Stimulated activated naive CD8-positive, alpha-beta T cell treated with anti-CD3 and anti-CD28 coated beads, Interleukin-15, Interleukin-2, amounts not matched to agents 100 ng/mL and 50 ng/mL, for 24 hours (primary cell): Measurements from ENCODE around the gene REEP2.

Experiments
- H3K27ac Mint-ChIP-seq: one replicate; pipeline ENCODE4 v1.8.0; 2021; ENCODE audit warnings: mild to moderate bottlenecking, mixed read lengths
- H3K27me3 Mint-ChIP-seq: one replicate; pipeline ENCODE4 v1.8.0; 2021; ENCODE audit warnings: mixed read lengths
- H3K36me3 Mint-ChIP-seq: one replicate; pipeline ENCODE4 v1.8.0; 2021; ENCODE audit warnings: low read depth, mixed read lengths
- H3K4me1 Mint-ChIP-seq: one replicate; pipeline ENCODE4 v1.8.0; 2021; ENCODE audit warnings: low read depth, mixed read lengths
- H3K4me3 Mint-ChIP-seq: one replicate; pipeline ENCODE4 v1.8.0; 2021; ENCODE audit warnings: mild to moderate bottlenecking, mixed read lengths
- H3K9me3 Mint-ChIP-seq: one replicate; pipeline ENCODE4 v1.8.0; 2021; ENCODE audit warnings: mixed read lengths

Gene REEP2

DNA sequence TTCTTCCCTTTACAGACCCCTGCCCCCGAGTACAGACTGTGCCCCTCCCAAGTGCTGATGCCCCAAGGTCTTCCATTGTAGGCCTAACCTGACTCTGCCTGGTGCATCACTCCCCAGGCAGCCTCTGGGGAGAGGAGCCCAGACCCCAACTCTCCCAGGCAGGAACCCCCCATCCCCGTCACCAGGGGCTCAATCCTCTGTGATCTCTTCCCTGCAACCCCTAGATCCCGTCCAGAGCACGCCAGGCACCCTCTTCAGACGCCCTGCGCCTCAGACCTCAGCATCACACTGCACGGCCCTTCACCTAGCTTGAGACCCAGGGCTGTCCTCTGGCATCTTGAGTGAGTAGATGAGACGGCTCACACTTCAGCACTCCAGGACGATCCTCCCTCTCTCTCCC, 20.0 kb downstream of the REEP2 start:
- Mint-ChIP-seq H3K36me3 (no peaks in the 10 kb centered on the region), H3K9me3 (no peaks in the 10 kb centered on the region), H3K4me3 (peak overlapping the region; percentile 82), H3K4me1 (peaks cover 57% of the 10 kb centered on the region), H3K27me3 (no peaks in the 10 kb centered on the region), H3K27ac (peak overlapping the region; percentile 100)

DNA sequence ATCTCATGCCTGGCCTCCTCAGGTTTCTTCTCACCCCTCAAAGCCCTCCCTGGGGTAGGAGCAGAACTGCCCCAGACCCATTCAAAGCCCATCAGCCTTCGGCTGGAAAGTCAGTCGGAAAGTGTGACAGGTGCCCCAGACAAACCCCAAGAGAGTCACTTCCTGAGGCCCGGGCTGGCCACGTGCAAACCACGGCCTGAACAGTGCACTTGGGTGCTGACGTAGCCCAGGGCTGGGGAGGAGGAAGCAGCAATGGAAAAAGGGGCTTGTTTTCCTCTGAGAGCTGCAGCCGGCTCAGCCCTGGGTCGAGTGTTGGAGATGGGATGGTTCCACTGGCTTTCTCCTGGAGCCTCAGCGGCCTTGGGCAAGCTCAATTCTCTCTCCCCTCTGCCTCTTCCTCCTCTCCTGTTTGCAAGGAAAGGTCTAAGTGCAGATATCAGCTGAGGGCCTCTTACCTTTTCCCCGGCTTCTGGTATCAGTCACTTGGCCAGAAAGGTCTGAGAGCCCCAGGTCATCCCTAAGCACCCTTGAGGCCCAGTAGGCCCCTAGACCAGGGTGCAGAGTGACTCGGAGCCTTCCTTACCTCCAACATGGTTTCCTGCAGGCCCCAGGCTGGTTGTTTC, 20.6 kb downstream of the REEP2 start:
- Mint-ChIP-seq H3K4me1 (peaks cover 57% of the 10 kb centered on the region), H3K9me3 (no peaks in the 10 kb centered on the region), H3K36me3 (no peaks in the 10 kb centered on the region), H3K27ac (peak overlapping the region; percentile 100), H3K4me3 (peak overlapping the region; percentile 82), H3K27me3 (no peaks in the 10 kb centered on the region)

DNA sequence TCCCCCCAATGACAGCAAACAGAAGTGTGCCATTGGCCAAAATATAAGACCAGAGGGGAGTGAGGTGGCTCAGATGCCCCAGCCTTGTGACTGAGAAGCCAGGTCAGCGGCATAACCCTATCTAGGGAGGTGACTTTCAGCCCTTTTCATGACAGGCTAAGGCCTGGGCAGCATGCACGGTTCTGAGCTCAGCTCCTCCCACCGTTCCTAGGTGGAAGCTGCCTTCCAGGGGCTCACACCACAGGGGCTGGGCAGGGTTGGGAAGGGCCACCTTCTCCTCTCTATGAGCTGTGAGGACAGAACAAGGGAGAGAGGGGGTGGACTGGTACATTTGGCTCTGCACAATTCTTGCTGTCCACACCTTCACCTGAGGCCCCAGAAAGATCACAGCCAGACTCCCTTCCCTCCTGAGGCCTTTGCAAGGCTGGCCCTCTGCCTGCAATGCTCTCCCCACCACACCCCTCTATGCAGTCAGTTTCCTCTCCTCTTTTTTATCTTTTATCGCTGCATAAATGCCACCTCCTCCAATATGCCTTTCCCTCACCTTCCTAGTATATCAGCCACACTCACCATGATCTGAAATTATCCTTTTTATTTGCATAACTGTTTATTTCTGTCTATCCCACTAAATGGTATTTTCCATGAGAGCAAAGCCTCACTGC, 21.3 kb downstream of the REEP2 start:
- H3K27me3 Mint-ChIP-seq: no peaks in the 10 kb centered on the region
- no peaks in the 10 kb centered on the region for H3K36me3 Mint-ChIP-seq
- H3K4me1 Mint-ChIP-seq: peaks cover 57% of the 10 kb centered on the region
- H3K9me3 Mint-ChIP-seq: no peaks in the 10 kb centered on the region
- peak overlapping the region; percentile 100 for H3K27ac Mint-ChIP-seq
- peak overlapping the region; percentile 82 for H3K4me3 Mint-ChIP-seq

DNA sequence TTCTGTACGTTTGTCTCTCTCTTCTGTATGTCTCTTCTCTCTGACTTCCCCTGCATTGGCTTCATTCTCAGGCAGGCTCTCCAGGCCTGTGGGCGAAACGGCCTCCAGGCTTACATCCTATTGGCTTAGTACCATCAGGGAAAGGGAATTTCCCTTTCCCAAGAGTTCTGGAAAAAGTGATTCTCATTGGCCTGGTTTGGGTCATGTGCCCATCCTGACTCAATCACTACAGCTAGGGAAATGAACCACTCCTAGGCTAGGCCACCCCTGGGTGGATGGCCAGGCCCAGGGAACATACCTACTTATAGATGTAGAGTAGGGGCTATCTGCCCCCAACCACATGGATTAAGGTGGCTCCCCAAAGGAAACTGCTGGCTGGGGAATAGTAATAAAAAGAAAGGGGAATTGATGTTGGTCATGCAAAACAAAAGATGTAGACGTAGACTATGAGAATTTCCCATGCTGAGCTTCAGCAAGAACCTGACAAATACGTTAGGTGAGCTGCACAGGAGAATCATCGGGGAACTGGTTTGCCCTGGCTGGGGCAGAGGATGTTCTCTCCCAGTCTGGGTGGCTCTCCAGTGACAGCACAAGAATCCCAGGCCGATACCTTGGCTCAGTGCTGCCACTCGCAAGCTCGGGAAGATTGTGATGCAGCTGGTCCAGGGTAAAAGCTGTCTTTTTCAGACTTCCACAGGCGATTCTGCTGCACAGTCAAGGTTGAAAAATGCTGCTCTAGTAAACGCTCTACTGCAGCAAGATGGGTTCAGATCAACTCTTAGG, 22.7 kb downstream of the REEP2 start:
- Mint-ChIP-seq H3K9me3 (no peaks in the 10 kb centered on the region), H3K27me3 (no peaks in the 10 kb centered on the region), H3K27ac (peak overlapping the region; percentile 100), H3K36me3 (peaks cover 1% of the 10 kb centered on the region), H3K4me3 (no peak overlapping the region), H3K4me1 (peaks cover 59% of the 10 kb centered on the region)

DNA sequence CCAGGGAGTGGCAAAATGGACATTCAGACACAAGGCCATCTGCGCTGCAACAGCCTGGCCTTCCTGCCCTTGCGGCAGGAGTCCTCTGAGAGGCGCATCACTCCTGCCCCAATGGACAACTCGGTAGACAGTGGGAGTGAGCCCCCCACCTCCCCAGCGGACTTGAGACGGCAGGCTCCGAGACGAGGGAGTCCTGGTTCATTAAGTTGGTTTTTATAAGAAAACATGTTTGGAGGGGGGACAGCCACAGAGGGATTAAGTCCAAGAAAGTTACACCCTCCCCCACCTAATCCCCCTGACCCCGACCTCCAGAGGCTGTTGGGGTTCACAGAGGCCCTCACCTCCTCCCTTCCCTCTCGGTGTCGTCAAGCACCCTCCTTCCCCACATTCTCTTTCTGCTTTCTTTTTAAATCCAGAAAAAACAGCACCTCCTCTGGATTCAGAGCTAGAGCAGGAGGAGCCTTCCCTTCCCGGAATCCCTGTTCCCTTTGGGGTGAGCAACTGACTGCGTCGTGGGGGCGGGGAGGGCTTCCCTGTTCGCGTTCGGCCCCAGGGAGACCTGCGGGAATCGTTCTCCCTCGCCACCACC, 24.7 kb downstream of the REEP2 start:
- Mint-ChIP-seq H3K27ac (peak overlapping the region; percentile 93), H3K36me3 (peaks cover 21% of the 10 kb centered on the region), H3K4me3 (peak overlapping the region; percentile 85), H3K9me3 (no peaks in the 10 kb centered on the region), H3K27me3 (no peaks in the 10 kb centered on the region), H3K4me1 (peaks cover 64% of the 10 kb centered on the region)

DNA sequence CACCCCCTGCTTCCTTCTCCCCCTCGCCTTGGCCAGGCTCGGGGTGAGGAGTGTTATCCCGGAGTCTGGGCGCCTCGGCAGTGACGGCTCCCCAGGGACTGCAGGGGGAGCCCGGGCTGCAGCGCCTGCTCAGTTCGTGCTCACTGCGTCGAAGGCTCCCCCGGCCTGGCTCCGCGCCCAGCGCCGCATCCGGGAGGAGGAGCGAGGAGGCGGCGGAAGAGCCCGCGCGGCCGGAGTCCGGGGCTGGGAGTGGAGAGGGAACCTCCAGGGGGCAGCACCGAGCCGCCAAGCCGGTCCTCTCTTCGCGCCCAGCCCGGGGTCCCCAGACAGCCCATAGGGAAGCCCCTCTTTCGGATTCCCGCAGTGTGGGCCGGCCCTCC, 25.1 kb downstream of the REEP2 start:
- Mint-ChIP-seq H3K36me3 (peaks cover 25% of the 10 kb centered on the region), H3K9me3 (no peaks in the 10 kb centered on the region), H3K4me1 (peaks cover 63% of the 10 kb centered on the region), H3K4me3 (peak overlapping the region; percentile 85), H3K27me3 (no peaks in the 10 kb centered on the region), H3K27ac (peak overlapping the region; percentile 93)

DNA sequence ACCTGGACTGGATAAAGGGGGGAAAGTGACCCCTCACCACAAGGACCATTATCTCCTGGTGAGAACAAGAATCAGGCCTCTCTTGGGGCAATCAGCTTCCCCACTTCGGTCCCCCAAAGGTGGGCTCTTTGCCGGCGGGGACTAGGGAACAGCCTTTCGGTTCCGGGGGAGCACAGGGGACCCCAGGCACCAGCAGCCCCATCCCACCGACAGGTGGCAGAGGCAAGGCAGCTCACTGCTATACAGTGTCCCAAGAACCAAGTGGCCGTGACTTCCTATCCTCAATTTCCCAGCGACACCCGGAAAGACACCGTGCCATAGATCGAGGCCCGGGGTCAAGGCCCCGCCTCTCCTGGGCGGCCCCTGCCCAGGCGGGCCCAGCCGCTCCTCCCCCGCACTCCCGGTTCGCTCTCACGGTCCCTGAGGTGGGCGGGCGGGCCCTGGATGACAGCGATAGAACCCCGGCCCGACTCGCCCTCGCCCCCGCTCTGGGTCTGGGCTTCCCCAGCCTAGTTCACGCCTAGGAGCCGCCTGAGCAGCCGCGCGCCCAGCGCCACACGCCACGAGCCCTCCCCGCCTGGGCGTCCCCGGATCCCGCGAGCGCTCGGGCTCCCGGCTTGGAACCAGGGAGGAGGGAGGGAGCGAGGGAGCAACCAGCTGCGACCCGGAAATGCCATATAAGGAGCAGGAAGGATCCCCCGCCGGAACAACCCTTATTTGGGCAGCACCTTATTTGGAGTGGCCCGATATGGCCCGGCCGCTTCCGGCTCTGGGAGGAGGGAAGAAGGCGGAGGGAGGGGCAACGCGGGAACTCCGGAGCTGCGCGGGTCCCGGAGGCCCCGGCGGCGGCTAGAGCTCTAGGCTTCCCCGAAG, 25.8 kb downstream of the REEP2 start:
- Mint-ChIP-seq H3K9me3 (no peaks in the 10 kb centered on the region), H3K36me3 (peaks cover 25% of the 10 kb centered on the region), H3K4me3 (peak overlapping the region; percentile 85), H3K27ac (peak overlapping the region; percentile 93), H3K27me3 (no peaks in the 10 kb centered on the region), H3K4me1 (peaks cover 56% of the 10 kb centered on the region)

DNA sequence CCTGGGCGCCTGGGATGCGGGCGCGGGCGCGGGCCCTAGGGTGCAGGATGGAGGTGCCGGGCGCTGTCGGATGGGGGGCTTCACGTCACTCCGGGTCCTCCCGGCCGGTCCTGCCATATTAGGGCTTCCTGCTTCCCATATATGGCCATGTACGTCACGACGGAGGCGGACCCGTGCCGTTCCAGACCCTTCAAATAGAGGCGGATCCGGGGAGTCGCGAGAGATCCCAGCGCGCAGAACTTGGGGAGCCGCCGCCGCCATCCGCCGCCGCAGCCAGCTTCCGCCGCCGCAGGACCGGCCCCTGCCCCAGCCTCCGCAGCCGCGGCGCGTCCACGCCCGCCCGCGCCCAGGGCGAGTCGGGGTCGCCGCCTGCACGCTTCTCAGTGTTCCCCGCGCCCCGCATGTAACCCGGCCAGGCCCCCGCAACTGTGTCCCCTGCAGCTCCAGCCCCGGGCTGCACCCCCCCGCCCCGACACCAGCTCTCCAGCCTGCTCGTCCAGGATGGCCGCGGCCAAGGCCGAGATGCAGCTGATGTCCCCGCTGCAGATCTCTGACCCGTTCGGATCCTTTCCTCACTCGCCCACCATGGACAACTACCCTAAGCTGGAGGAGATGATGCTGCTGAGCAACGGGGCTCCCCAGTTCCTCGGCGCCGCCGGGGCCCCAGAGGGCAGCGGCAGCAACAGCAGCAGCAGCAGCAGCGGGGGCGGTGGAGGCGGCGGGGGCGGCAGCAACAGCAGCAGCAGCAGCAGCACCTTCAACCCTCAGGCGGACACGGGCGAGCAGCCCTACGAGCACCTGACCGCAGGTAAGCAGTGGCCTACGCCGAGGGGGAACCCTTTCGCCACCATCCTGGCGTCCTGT, 26.6 kb downstream of the REEP2 start, which contains the start of gene EGR1:
TSS of gene EGR1 (plus strand) at position 219 of the 864 bp plus-strand sequence. CDS start at position 502, 283 bp downstream.
- Mint-ChIP-seq H3K27me3 (no peaks in the 10 kb centered on the region), H3K9me3 (no peaks in the 10 kb centered on the region), H3K36me3 (peaks cover 25% of the 10 kb centered on the region), H3K4me3 (peak within 1 kb of the TSS; percentile 85), H3K4me1 (peaks cover 48% of the 10 kb centered on the region), H3K27ac (peak within 1 kb of the TSS; percentile 93)

DNA sequence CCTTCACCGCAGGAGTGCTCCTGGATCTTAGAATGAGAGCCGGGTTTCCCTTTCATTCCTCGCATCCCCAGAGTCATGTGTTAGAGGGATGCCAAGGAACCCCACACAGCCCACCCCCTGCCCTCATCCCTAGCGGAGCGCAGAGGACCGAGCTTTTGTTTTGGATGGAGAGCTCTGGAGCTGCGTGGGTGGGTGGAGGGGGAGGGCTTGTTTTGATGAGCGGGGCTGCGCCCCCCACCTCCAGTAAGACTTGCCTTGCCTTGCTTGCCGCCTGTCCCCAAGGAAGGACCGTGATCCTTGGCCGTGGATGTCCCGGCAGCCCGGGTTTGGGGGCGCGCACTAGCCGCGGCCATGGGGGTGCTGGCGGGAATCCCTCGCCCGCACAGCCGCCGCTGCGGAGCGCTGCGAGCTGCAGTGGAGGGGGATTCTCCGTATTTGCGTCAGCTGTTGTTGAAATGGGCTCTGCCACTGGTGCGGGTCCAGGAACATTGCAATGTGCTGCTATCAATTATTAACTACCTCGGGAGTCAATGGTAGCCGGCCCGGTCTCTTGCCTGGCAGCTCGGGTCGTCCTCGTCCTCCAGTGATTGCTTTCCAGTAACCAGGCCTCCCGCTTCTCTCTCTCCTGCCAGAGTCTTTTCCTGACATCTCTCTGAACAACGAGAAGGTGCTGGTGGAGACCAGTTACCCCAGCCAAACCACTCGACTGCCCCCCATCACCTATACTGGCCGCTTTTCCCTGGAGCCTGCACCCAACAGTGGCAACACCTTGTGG, 27.5 kb downstream of the REEP2 start:
- no peaks in the 10 kb centered on the region for H3K9me3 Mint-ChIP-seq
- peaks cover 25% of the 10 kb centered on the region for H3K36me3 Mint-ChIP-seq
- peaks cover 39% of the 10 kb centered on the region for H3K4me1 Mint-ChIP-seq
- H3K27ac Mint-ChIP-seq: peak overlapping the region; percentile 58
- H3K4me3 Mint-ChIP-seq: peak overlapping the region; percentile 82
- no peaks in the 10 kb centered on the region for H3K27me3 Mint-ChIP-seq

DNA sequence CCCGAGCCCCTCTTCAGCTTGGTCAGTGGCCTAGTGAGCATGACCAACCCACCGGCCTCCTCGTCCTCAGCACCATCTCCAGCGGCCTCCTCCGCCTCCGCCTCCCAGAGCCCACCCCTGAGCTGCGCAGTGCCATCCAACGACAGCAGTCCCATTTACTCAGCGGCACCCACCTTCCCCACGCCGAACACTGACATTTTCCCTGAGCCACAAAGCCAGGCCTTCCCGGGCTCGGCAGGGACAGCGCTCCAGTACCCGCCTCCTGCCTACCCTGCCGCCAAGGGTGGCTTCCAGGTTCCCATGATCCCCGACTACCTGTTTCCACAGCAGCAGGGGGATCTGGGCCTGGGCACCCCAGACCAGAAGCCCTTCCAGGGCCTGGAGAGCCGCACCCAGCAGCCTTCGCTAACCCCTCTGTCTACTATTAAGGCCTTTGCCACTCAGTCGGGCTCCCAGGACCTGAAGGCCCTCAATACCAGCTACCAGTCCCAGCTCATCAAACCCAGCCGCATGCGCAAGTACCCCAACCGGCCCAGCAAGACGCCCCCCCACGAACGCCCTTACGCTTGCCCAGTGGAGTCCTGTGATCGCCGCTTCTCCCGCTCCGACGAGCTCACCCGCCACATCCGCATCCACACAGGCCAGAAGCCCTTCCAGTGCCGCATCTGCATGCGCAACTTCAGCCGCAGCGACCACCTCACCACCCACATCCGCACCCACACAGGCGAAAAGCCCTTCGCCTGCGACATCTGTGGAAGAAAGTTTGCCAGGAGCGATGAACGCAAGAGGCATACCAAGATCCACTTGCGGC, 28.2 kb downstream of the REEP2 start:
- Mint-ChIP-seq H3K4me1 (peaks cover 32% of the 10 kb centered on the region), H3K27ac (peak overlapping the region; percentile 58), H3K9me3 (no peaks in the 10 kb centered on the region), H3K36me3 (peaks cover 25% of the 10 kb centered on the region), H3K4me3 (peak overlapping the region; percentile 82), H3K27me3 (no peaks in the 10 kb centered on the region)

DNA sequence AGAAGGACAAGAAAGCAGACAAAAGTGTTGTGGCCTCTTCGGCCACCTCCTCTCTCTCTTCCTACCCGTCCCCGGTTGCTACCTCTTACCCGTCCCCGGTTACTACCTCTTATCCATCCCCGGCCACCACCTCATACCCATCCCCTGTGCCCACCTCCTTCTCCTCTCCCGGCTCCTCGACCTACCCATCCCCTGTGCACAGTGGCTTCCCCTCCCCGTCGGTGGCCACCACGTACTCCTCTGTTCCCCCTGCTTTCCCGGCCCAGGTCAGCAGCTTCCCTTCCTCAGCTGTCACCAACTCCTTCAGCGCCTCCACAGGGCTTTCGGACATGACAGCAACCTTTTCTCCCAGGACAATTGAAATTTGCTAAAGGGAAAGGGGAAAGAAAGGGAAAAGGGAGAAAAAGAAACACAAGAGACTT, 28.9 kb downstream of the REEP2 start:
- no peaks in the 10 kb centered on the region for H3K27me3 Mint-ChIP-seq
- H3K4me3 Mint-ChIP-seq: peak overlapping the region; percentile 82
- H3K9me3 Mint-ChIP-seq: no peaks in the 10 kb centered on the region
- peak overlapping the region; percentile 56 for H3K27ac Mint-ChIP-seq
- peaks cover 25% of the 10 kb centered on the region for H3K36me3 Mint-ChIP-seq
- peaks cover 32% of the 10 kb centered on the region for H3K4me1 Mint-ChIP-seq
